SK-N-SH (cell line): ENCODE results near the gene ZNF783. TPM values are rescaled to one million over a fixed set of nuclear protein-coding genes. Genes with fewer than 3 reads are reported as not detected.

Experiments
- CTCF ChIA-PET: fragments of 300-600, 350-600 bp; formaldehyde crosslinking; extraction: SDS; loops from one replicate; lab custom pipeline; 2021; lab: Yijun Ruan, JAX
- POLR2A ChIA-PET: fragments of 350-600 bp; sonication (Branson Sonifier 250); formaldehyde crosslinking; extraction: SDS; loops from one replicate; lab custom pipeline; 2020; ENCODE audit warnings: antibody characterized with exemption, inconsistent platforms; lab: Yijun Ruan, JAX
- DNase-seq: peaks from one replicate; pipeline ENCODE4 v3.0.0; 2012
- H2AFZ ChIP-seq: fragments of 200-600 bp; sonication (generic); 2 replicates; pipeline ENCODE4 v1.8.1; 2016; ENCODE audit warnings: antibody characterized with exemption, mild to moderate bottlenecking, low read depth
- H3F3A ChIP-seq: fragments of 200-600 bp; sonication (generic); replicated peaks from 2 replicates; pipeline ENCODE3; 2016; ENCODE audit warnings: antibody characterized with exemption, mild to moderate bottlenecking; ENCODE audit not compliant: insufficient read depth
- H3K27ac ChIP-seq, 2 experiments: fragments of 200-500 bp in 1 of 2; fragments of 200-600 bp in 1 of 2; sonication (Bioruptor generic) in 1 of 2; sonication (generic), shearing (Covaris generic) in 1 of 2; 2 replicates each; pipeline versions ENCODE4 v1.5.1 to v1.6.1; 2014 to 2016; ENCODE audit warnings: low read depth in 2 of 2, inconsistent platforms in 1 of 2, low read length in 1 of 2, mild to moderate bottlenecking in 1 of 2, mixed read lengths in 1 of 2
- H3K27me3 ChIP-seq: fragments of 200-600 bp; sonication (generic), shearing (Covaris generic); 2 replicates; pipeline ENCODE4 v1.6.1; 2016; ENCODE audit warnings: mixed run types; ENCODE audit not compliant: insufficient read depth
- H3K36me3 ChIP-seq, 2 experiments: fragments of 200-500 bp in 1 of 2; fragments of 200-600 bp in 1 of 2; sonication (Bioruptor generic) in 1 of 2; sonication (generic) in 1 of 2; replicated peaks in 1 of 2; 2 replicates each; pipeline versions ENCODE3 to v1.5.1; 2014 to 2016; ENCODE audit warnings: low read length in 1 of 2, mild to moderate bottlenecking in 1 of 2; ENCODE audit not compliant: insufficient read depth in 2 of 2, control insufficient read depth in 1 of 2
- H3K4me1 ChIP-seq, 2 experiments: fragments of 200-500 bp in 1 of 2; fragments of 200-600 bp in 1 of 2; sonication (Bioruptor generic) in 1 of 2; sonication (generic), shearing (Covaris generic) in 1 of 2; 2 replicates each; pipeline versions ENCODE4 v1.5.1 to v1.6.1; 2014 to 2016; ENCODE audit warnings: low read depth in 1 of 2, low read length in 1 of 2, mixed run types in 1 of 2; ENCODE audit not compliant: insufficient read depth in 2 of 2, control insufficient read depth in 1 of 2
- H3K4me2 ChIP-seq: fragments of 200-600 bp; sonication (generic), shearing (Covaris generic); 2 replicates; pipeline ENCODE4 v1.6.1; 2017; ENCODE audit warnings: mixed run types
- H3K4me3 ChIP-seq, 2 experiments: fragments of 200-500 bp in 1 of 2; fragments of 200-600 bp in 1 of 2; sonication (Bioruptor generic) in 1 of 2; sonication (generic), shearing (Covaris generic) in 1 of 2; 2 replicates each; pipeline versions ENCODE4 v1.5.1 to v1.8.1; 2014 to 2016; ENCODE audit warnings: low read depth in 2 of 2, inconsistent platforms in 1 of 2, low read length in 1 of 2, mild to moderate bottlenecking in 1 of 2, mixed read lengths in 1 of 2, moderate library complexity in 1 of 2
- H3K79me2 ChIP-seq: fragments of 200-600 bp; sonication (generic); 2 replicates; pipeline ENCODE4 v1.8.1; 2017; ENCODE audit warnings: mild to moderate bottlenecking; ENCODE audit not compliant: insufficient read depth
- H3K9ac ChIP-seq: fragments of 200-600 bp; sonication (generic); 2 replicates; pipeline ENCODE4 v1.6.1; 2017; ENCODE audit warnings: mixed run types
- H3K9me2 ChIP-seq: fragments of 200-600 bp; sonication (generic); 2 replicates; pipeline ENCODE4 v1.6.1; 2017; ENCODE audit warnings: mixed run types
- H3K9me3 ChIP-seq: fragments of 200-600 bp; sonication (generic); 2 replicates; pipeline ENCODE4 v1.6.1; 2017; ENCODE audit warnings: mixed run types, mild to moderate bottlenecking, moderate library complexity
- H4K20me1 ChIP-seq: fragments of 200-600 bp; sonication (generic); 2 replicates; pipeline ENCODE4 v1.6.1; 2017; ENCODE audit warnings: mild to moderate bottlenecking, mixed run types; ENCODE audit not compliant: insufficient read depth
- EP300 ChIP-seq, 2 experiments: IDR thresholded peaks; 2 replicates each; pipeline versions ENCODE4 v1.4.0 to v1.6.1; 2012; ENCODE audit warnings: borderline replicate concordance in 1 of 2, low read depth in 1 of 2, low read length in 1 of 2
- EZH2phosphoT487 ChIP-seq: fragments of 200-600 bp; sonication (generic); IDR thresholded peaks from 2 replicates; pipeline ENCODE4 v1.6.1; 2017; ENCODE audit warnings: low read depth, mixed run types, mild to moderate bottlenecking, antibody characterized with exemption, moderate library complexity, borderline replicate concordance
- GABPA ChIP-seq: IDR thresholded peaks from 2 replicates; pipeline ENCODE4 v1.4.0; 2012; ENCODE audit warnings: low read depth, mild to moderate bottlenecking
- MEF2A ChIP-seq: IDR thresholded peaks from 2 replicates; pipeline ENCODE4 v1.4.0; 2012; ENCODE audit warnings: low read depth, borderline replicate concordance
- MXI1 ChIP-seq: IDR thresholded peaks from 2 replicates; pipeline ENCODE4 v1.6.1; 2012; ENCODE audit warnings: mild to moderate bottlenecking, low read depth, low read length, improper control_type of control experiment
- NRF1 ChIP-seq: IDR thresholded peaks from 2 replicates; pipeline ENCODE4 v1.6.1; 2012; ENCODE audit warnings: low read depth, mild to moderate bottlenecking, low read length
- RFX5 ChIP-seq: IDR thresholded peaks from 2 replicates; pipeline ENCODE4 v1.6.1; 2012; ENCODE audit warnings: mild to moderate bottlenecking, improper control_type of control experiment, low read length
- RXRA ChIP-seq: IDR thresholded peaks from 2 replicates; pipeline ENCODE4 v1.4.0; 2012; ENCODE audit warnings: low read depth, mild to moderate bottlenecking, borderline replicate concordance
- YY1 ChIP-seq: IDR thresholded peaks from 2 replicates; pipeline ENCODE4 v1.4.0; 2012; ENCODE audit warnings: low read depth, mild to moderate bottlenecking
- WGBS: methylation state at CpG from one replicate; pipeline ENCODE4 v1.1.6; 2017; ENCODE audit warnings: low lambda C conversion rate; 5-methylcytosine and 5-hydroxymethylcytosine counted together
- polyA plus RNA-seq, 3 experiments: library from polyadenylated mRNA; depleted of rRNA; stranded (reverse); fragments of >200 nt; gene quantifications; 2 replicates each; pipeline ENCODE4 v1.2.3, GENCODE V29; 2012
- TF ChIP-seq, protein P1 (sequence below): fragments of 200-600 bp; sonication (generic); IDR thresholded peaks from 2 replicates; pipeline ENCODE4 v1.6.1; 2017; ENCODE audit warnings: antibody characterized with exemption, mild to moderate bottlenecking, moderate library complexity
- TF ChIP-seq, protein P2 (sequence below): IDR thresholded peaks from 2 replicates; pipeline ENCODE4 v1.4.0; 2012; ENCODE audit warnings: low read depth
- TF ChIP-seq, protein P3 (sequence below): IDR thresholded peaks from 2 replicates; pipeline ENCODE4 v1.4.0; 2012; ENCODE audit warnings: low read depth, borderline replicate concordance
- TF ChIP-seq, protein P4 (sequence below): fragments of 150-350 bp; IDR thresholded peaks from 2 replicates; pipeline ENCODE4 v1.6.1; 2016; ENCODE audit warnings: mild to moderate bottlenecking, low read depth, low read length
- TF ChIP-seq, protein P5 (sequence below): IDR thresholded peaks from 2 replicates; pipeline ENCODE4; 2012

Gene ZNF783
- polyA plus RNA-seq, 1 of the 3 experiments (the other 2 are of a cell fraction): 12.5 TPM

DNA sequence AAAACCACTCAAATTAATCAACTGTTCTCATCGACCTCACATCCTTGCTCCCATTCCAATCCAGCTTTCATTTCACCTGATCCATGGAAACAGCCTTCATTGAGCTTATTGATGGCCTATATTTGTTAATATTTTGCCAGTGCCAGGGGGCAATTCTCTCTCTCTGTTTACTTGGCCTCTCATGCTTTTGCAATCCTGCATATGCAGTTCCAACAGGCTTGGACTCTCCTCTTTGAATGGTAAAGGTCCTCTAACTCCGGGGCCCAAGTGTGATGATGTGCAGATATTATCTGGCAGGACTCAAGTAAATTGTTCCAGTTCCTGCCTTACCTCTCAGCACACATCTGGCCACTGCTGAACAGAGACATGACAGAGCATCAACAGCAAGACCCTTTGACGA, 67.3 kb downstream of the ZNF783 start:
- no peaks in the 10 kb centered on the region for H3K36me3 ChIP-seq
- no peak overlapping the region for H3K4me3 ChIP-seq
- peaks cover 15% of the 10 kb centered on the region; the same call in 1 of the 2 replicates for H3K9me3 ChIP-seq
- ChIA-PET POLR2A (no interaction called here), CTCF (no interaction called here)
- H3K27ac ChIP-seq: no peak overlapping the region
- WGBS: 1% methylated on average over 3 of the region's 3 CpGs
- H3K9ac ChIP-seq: no peak overlapping the region
- H3K27me3 ChIP-seq: peaks cover 8% of the 10 kb centered on the region; the same call in 1 of the 2 replicates
- no peaks in the 10 kb centered on the region for H3K4me1 ChIP-seq
- DNase-seq: no peak
- TF ChIP-seq YY1: no peak
- TF ChIP-seq, protein P1, sequence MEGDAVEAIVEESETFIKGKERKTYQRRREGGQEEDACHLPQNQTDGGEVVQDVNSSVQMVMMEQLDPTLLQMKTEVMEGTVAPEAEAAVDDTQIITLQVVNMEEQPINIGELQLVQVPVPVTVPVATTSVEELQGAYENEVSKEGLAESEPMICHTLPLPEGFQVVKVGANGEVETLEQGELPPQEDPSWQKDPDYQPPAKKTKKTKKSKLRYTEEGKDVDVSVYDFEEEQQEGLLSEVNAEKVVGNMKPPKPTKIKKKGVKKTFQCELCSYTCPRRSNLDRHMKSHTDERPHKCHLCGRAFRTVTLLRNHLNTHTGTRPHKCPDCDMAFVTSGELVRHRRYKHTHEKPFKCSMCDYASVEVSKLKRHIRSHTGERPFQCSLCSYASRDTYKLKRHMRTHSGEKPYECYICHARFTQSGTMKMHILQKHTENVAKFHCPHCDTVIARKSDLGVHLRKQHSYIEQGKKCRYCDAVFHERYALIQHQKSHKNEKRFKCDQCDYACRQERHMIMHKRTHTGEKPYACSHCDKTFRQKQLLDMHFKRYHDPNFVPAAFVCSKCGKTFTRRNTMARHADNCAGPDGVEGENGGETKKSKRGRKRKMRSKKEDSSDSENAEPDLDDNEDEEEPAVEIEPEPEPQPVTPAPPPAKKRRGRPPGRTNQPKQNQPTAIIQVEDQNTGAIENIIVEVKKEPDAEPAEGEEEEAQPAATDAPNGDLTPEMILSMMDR: no peak
- TF ChIP-seq, protein P2, sequence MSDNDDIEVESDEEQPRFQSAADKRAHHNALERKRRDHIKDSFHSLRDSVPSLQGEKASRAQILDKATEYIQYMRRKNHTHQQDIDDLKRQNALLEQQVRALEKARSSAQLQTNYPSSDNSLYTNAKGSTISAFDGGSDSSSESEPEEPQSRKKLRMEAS: no peak
- no peak for TF ChIP-seq RXRA
- TF ChIP-seq, protein P3, sequence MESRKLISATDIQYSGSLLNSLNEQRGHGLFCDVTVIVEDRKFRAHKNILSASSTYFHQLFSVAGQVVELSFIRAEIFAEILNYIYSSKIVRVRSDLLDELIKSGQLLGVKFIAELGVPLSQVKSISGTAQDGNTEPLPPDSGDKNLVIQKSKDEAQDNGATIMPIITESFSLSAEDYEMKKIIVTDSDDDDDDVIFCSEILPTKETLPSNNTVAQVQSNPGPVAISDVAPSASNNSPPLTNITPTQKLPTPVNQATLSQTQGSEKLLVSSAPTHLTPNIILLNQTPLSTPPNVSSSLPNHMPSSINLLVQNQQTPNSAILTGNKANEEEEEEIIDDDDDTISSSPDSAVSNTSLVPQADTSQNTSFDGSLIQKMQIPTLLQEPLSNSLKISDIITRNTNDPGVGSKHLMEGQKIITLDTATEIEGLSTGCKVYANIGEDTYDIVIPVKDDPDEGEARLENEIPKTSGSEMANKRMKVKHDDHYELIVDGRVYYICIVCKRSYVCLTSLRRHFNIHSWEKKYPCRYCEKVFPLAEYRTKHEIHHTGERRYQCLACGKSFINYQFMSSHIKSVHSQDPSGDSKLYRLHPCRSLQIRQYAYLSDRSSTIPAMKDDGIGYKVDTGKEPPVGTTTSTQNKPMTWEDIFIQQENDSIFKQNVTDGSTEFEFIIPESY: no peak
- TF ChIP-seq MXI1: no peak
- TF ChIP-seq, protein P4, sequence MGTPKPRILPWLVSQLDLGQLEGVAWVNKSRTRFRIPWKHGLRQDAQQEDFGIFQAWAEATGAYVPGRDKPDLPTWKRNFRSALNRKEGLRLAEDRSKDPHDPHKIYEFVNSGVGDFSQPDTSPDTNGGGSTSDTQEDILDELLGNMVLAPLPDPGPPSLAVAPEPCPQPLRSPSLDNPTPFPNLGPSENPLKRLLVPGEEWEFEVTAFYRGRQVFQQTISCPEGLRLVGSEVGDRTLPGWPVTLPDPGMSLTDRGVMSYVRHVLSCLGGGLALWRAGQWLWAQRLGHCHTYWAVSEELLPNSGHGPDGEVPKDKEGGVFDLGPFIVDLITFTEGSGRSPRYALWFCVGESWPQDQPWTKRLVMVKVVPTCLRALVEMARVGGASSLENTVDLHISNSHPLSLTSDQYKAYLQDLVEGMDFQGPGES: no peak
- TF ChIP-seq RFX5: no peak
- no peak for TF ChIP-seq MEF2A
- TF ChIP-seq NRF1: no peak
- TF ChIP-seq EP300 (IDR thresholded peaks at IDR 0.05; ENCODE audit: borderline replicate concordance in 1 of 2, low read depth in 1 of 2, low read length in 1 of 2): no peak
- TF ChIP-seq EZH2phosphoT487: no peak
- TF ChIP-seq, protein P5, sequence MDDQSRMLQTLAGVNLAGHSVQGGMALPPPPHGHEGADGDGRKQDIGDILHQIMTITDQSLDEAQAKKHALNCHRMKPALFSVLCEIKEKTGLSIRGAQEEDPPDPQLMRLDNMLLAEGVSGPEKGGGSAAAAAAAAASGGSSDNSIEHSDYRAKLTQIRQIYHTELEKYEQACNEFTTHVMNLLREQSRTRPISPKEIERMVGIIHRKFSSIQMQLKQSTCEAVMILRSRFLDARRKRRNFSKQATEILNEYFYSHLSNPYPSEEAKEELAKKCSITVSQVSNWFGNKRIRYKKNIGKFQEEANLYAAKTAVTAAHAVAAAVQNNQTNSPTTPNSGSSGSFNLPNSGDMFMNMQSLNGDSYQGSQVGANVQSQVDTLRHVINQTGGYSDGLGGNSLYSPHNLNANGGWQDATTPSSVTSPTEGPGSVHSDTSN: no peak
- TF ChIP-seq GABPA: no peak
- peaks cover 3% of the 10 kb centered on the region; the same call in 1 of the 2 replicates for H3K9me2 ChIP-seq
- no peaks in the 10 kb centered on the region for H3F3A ChIP-seq
- no peaks in the 10 kb centered on the region for H3K79me2 ChIP-seq
- no peak overlapping the region for H2AFZ ChIP-seq
- no peak overlapping the region for H3K4me2 ChIP-seq
- no peaks in the 10 kb centered on the region for H4K20me1 ChIP-seq
